Lower leg skin (tissue), 3 donors: ENCODE data around the gene CACNA1B.

ENCODE experiments used
- POLR2A ChIP-seq, 2 donors: fragments of 450-650 bp; IDR thresholded peaks; one replicate each; pipeline ENCODE4 v1.6.1; 2016 to 2017; ENCODE audit warnings: antibody characterized with exemption in 2 of 2, mild to moderate bottlenecking in 1 of 2, moderate library complexity in 1 of 2
- TF ChIP-seq, protein P1 (sequence below), 3 donors: fragments of 450-650 bp; IDR thresholded peaks; one replicate each; pipeline ENCODE4 v1.5.1; 2016; ENCODE audit warnings: antibody characterized with exemption in 3 of 3, mild to moderate bottlenecking in 3 of 3, moderate library complexity in 2 of 3

DNA sequence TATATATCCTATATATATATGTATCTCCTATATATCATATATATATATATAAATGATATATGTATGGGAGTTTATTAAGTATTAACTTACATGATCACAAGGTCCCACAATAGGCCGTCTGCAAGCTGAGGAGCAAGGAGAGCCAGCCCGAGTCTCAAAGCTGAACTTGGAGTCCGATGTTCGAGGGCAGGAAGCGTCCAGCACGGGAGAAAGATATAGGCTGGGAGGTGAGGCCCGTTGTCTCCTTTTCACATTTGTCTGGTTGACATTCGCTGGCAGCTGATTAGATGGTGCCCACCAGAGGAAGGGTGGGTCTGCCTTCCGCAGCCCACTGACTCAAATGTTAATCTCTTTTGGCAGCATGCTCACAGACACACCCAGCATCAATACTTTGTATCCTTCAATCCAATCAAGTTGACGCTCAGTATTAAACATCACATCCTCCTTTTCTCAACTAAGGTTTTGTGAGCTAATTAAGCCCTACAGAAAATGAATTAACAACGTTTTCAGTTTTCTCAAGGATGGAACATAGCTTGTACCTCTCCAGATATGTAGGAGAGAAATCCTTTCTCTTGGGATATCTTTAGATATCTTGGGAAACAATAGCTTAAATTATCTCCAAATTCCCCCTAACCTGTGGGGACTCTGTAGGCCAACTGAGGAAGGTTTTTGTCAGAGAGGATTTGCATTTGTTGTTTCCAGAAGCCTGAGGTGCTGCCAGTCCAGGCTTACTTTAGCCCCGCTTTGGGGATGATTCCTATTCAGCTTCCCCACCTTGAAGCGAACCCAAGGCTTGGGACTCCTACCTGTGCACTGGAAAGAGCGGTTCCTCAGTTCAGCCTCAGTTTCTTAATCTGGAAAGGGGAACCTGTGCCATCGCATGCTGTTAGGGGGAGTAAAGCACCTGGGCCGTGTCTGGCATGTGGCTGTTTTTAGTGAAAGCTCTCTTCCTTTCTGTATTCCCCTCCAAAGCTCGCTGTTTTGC is 163.2 kb downstream of the CACNA1B start:
- TF ChIP-seq, protein P1, sequence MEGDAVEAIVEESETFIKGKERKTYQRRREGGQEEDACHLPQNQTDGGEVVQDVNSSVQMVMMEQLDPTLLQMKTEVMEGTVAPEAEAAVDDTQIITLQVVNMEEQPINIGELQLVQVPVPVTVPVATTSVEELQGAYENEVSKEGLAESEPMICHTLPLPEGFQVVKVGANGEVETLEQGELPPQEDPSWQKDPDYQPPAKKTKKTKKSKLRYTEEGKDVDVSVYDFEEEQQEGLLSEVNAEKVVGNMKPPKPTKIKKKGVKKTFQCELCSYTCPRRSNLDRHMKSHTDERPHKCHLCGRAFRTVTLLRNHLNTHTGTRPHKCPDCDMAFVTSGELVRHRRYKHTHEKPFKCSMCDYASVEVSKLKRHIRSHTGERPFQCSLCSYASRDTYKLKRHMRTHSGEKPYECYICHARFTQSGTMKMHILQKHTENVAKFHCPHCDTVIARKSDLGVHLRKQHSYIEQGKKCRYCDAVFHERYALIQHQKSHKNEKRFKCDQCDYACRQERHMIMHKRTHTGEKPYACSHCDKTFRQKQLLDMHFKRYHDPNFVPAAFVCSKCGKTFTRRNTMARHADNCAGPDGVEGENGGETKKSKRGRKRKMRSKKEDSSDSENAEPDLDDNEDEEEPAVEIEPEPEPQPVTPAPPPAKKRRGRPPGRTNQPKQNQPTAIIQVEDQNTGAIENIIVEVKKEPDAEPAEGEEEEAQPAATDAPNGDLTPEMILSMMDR (IDR thresholded peaks at IDR 0.05): no peak
- no peak for TF ChIP-seq POLR2A (IDR thresholded peaks at IDR 0.05)
